CD4-positive, CD25-positive, alpha-beta regulatory T cell (primary cell): Measurements from ENCODE around the gene DLX1. TPM values are rescaled to one million over a fixed set of nuclear protein-coding genes. Genes with fewer than 3 reads are reported as not detected.

Source experiments
- ATAC-seq, 2 donors: fragments of 150-1000 bp; cut with Tn5 transposase; one replicate each; pipeline ENCODE4 v1.10.0; 2021; ENCODE audit warnings: low read depth in 2 of 2, moderate number of reproducible peaks in 2 of 2, moderate library complexity in 1 of 2
- DNase-seq, 3 donors: peaks; one replicate each; pipeline versions ENCODE4 v3.0.0 to v3.0.0-alpha.2; 2012 to 2022; ENCODE audit warnings: mixed read lengths in 1 of 3
- H3K27ac ChIP-seq: one replicate; pipeline ENCODE4 v1.7.0; 2013; ENCODE audit warnings: mild to moderate bottlenecking, low read length; ENCODE audit not compliant: insufficient read depth, poor library complexity, severe bottlenecking
- H3K27me3 ChIP-seq: one replicate; pipeline ENCODE4 v1.7.0; 2013; ENCODE audit warnings: low read length; ENCODE audit not compliant: control insufficient read depth, insufficient read depth
- H3K36me3 ChIP-seq: one replicate; pipeline ENCODE4 v1.7.0; 2013; ENCODE audit warnings: mild to moderate bottlenecking, low read length, moderate library complexity; ENCODE audit not compliant: control insufficient read depth, insufficient read depth
- H3K4me1 ChIP-seq: 2 replicates; pipeline ENCODE4 v1.7.0; 2013; ENCODE audit warnings: mild to moderate bottlenecking, low read length; ENCODE audit not compliant: insufficient read depth, control insufficient read depth, poor library complexity, severe bottlenecking
- H3K4me3 ChIP-seq: one replicate; pipeline ENCODE4 v1.7.0; 2013; ENCODE audit warnings: low read depth, mild to moderate bottlenecking, low read length, moderate library complexity
- H3K9me3 ChIP-seq, 2 experiments: 1 replicate in 1 of 2; 2 replicates in 1 of 2; pipeline ENCODE4 v1.7.0; 2013; ENCODE audit warnings: low read length in 2 of 2, mild to moderate bottlenecking in 1 of 2, moderate library complexity in 1 of 2; ENCODE audit not compliant: control insufficient read depth in 2 of 2
- H3K27ac Mint-ChIP-seq, 3 donors: one replicate each; pipeline ENCODE4 v1.8.0; 2020 to 2022; ENCODE audit warnings: mild to moderate bottlenecking in 3 of 3, mixed read lengths in 3 of 3, moderate library complexity in 2 of 3
- H3K27me3 Mint-ChIP-seq: one replicate; pipeline ENCODE4 v1.8.0; 2022; ENCODE audit warnings: mild to moderate bottlenecking, mixed read lengths
- H3K36me3 Mint-ChIP-seq: one replicate; pipeline ENCODE4 v1.8.0; 2020; ENCODE audit warnings: mixed read lengths
- H3K4me1 Mint-ChIP-seq, 4 donors: one replicate each; pipeline ENCODE4 v1.8.0; 2020 to 2022; ENCODE audit warnings: mixed read lengths in 4 of 4, mild to moderate bottlenecking in 1 of 4
- H3K4me3 Mint-ChIP-seq, 4 donors: one replicate each; pipeline ENCODE4 v1.8.0; 2020 to 2022; ENCODE audit warnings: mild to moderate bottlenecking in 4 of 4, mixed read lengths in 4 of 4, moderate library complexity in 3 of 4
- H3K9me3 Mint-ChIP-seq, 7 donors: one replicate each; pipeline ENCODE4 v1.8.0; 2020 to 2022; ENCODE audit warnings: mixed read lengths in 7 of 7, mild to moderate bottlenecking in 3 of 7, moderate library complexity in 2 of 7
- polyA plus RNA-seq, 4 donors: library from polyadenylated mRNA; unstranded; fragments of 300-500 nt; fragmentation: Illumina TruSeq; gene quantifications; one replicate each; pipeline ENCODE4 v1.2.3, GENCODE V29; 2021
- total RNA-seq: library from RNA; stranded (reverse); gene quantifications from one replicate; pipeline ENCODE4 v1.2.3, GENCODE V29; 2022

The DLX1 gene
- total and polyA plus RNA-seq, 5 donors from 2014 or later: not detected

DNA sequence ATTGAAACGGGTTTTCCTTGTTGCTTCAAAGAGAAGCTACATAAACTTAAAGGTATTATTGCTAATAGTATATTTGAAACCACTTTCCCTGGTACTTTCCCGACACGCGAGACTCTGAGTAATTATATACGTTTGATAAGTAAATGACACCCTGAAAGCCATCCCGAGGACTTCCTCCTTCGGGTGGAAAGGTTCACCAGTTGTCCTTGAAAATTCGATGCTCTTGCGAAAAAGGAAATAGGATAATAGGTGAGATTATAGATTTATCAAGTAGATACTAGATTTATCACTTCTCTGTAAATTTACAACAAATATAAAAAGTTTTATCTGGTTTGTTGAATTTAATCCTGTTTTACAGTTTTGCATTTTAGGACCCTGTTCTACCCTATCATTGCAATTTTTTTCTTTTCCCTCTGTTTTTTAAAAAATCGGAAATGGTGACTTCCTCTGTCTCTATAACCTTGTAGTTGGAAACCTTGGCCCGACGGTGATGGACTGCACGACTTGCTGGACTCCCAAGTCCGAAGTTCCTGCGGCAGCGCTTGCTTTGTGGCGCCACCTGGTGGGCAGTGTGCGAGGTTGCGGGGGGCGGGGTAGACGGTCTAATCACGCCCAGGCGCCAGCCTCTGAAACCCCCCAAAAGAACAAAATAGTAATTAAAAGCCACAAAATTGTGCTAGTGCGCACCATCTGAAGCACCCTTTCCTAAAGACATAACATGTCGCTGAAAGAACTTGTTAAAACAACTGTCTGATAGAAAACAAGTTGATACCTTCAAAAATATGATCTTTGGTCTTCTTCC, 18.4 kb downstream of the DLX1 start:
- no peaks in the 10 kb centered on the region for H3K36me3 ChIP-seq
- H3K27ac ChIP-seq: no peak overlapping the region
- H3K9me3 ChIP-seq: no peaks in the 10 kb centered on the region
- Mint-ChIP-seq H3K4me3 (peak overlapping the region; percentile 82 to 90 (median 88)), H3K9me3 (peaks cover 0 to 7% (median 2%) of the 10 kb centered on the region in 7 donors), H3K36me3 (peaks cover 6% of the 10 kb centered on the region), H3K27me3 (peaks cover 82% of the 10 kb centered on the region), H3K4me1 (peaks cover 19 to 72% (median 42%) of the 10 kb centered on the region in 4 donors), H3K27ac (peak overlapping the region in 2 of 3 donors; percentile 14 to 38)
- DNase-seq (peak; percentile 39 to 74 (median 55)), ATAC-seq (no peak)
- H3K4me3 ChIP-seq: peak overlapping the region; percentile 58
- H3K27me3 ChIP-seq: peaks cover 51% of the 10 kb centered on the region
- H3K4me1 ChIP-seq: peaks cover 71% of the 10 kb centered on the region

- H3K9me3 Mint-ChIP-seq: peaks cover 0 to 9% (median 2%) of the 10 kb centered on the region in 7 donors
- DNase-seq (no peak), ATAC-seq (no peak)
- peaks cover 89% of the 10 kb centered on the region for H3K27me3 Mint-ChIP-seq
- H3K4me1 Mint-ChIP-seq: peaks cover 18 to 67% (median 40%) of the 10 kb centered on the region in 4 donors
- Histone ChIP-seq H3K36me3 (no peaks in the 10 kb centered on the region), H3K4me1 (peaks cover 54% of the 10 kb centered on the region), H3K27ac (no peak overlapping the region), H3K27me3 (peaks cover 46% of the 10 kb centered on the region), H3K4me3 (no peak overlapping the region), H3K9me3 (no peaks in the 10 kb centered on the region)
- H3K36me3 Mint-ChIP-seq: peaks cover 6% of the 10 kb centered on the region
- H3K4me3 Mint-ChIP-seq: peak overlapping the region; percentile 26 to 80 (median 72)
- no peak overlapping the region for H3K27ac Mint-ChIP-seq
Measured at GRCh38 chr2:172105471-172106107, 20.3 kb downstream of the DLX1 start.

- Histone ChIP-seq H3K27me3 (peaks cover 40% of the 10 kb centered on the region), H3K4me1 (peaks cover 47% of the 10 kb centered on the region), H3K9me3 (no peaks in the 10 kb centered on the region), H3K36me3 (no peaks in the 10 kb centered on the region), H3K4me3 (peak overlapping the region; percentile 13), H3K27ac (no peak overlapping the region)
- Mint-ChIP-seq H3K27me3 (peaks cover 84% of the 10 kb centered on the region), H3K4me3 (peak overlapping the region; percentile 10 to 80 (median 51)), H3K27ac (no peak overlapping the region), H3K9me3 (peaks cover 0 to 9% (median 2%) of the 10 kb centered on the region in 7 donors), H3K36me3 (peaks cover 6% of the 10 kb centered on the region), H3K4me1 (peaks cover 18 to 61% (median 38%) of the 10 kb centered on the region in 4 donors)
- DNase-seq (peak in 2 of 3 donors; percentile 48 to 56), ATAC-seq (peak; percentile 32 to 42)
Measured at GRCh38 chr2:172106108-172106961, 21.0 kb downstream of the DLX1 start.

DNA sequence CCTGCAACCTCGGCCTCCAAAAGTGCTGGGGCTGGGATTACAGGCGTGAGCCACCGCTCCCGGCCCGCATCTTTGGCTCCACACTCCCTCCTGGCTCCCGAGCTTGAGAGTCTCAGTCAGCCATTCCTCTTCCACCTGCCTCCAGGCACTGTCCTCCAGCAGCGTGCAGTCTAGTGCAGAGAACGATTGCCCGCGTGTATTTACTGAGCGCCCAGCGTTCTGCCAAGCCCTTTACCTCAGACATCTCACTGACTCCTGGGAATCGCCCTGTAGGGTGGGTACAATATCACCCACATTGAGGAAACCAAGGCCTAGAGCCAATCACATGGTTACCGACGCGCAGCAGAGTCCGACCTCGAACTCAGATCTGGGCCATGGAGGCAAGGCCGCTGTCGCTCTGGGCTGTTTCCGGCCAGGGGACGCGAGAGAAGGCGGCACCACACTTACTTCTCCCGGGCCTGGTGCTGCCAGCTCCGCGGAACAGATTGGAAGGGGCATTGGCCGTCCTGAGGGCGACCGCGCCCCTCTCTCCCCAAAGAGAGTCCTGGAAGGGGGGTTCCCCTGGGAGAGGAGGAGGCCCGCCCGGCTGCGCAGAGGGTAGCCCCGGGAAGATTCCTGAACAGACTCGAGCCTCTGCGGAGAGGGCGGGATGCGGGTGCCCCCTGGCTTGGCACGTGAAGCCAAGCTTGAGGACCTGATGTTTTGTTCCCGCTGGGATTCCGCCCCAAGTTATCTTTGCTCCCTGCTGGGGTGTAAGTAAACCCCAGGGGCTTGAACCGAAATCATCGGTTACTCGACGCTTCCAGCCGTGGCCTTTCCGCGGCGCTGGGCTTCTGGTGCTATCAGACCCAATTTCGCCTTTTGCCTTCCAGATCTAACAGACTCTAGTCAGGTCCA, 22.6 kb downstream of the DLX1 start:
- no peaks in the 10 kb centered on the region for H3K36me3 ChIP-seq
- Mint-ChIP-seq H3K4me1 (peaks cover 16 to 47% (median 30%) of the 10 kb centered on the region in 4 donors), H3K27me3 (peaks cover 85% of the 10 kb centered on the region), H3K27ac (no peak overlapping the region), H3K9me3 (peaks cover 0 to 9% (median 2%) of the 10 kb centered on the region in 7 donors), H3K36me3 (peaks cover 6% of the 10 kb centered on the region), H3K4me3 (peak overlapping the region; percentile 12 to 74 (median 36))
- H3K9me3 ChIP-seq: no peaks in the 10 kb centered on the region
- peak in 1 of 3 donors; percentile 10 for DNase-seq
- H3K27ac ChIP-seq: no peak overlapping the region
- peaks cover 31% of the 10 kb centered on the region for H3K4me1 ChIP-seq
- no peak for ATAC-seq
- no peak overlapping the region for H3K4me3 ChIP-seq
- H3K27me3 ChIP-seq: peaks cover 40% of the 10 kb centered on the region

DNA sequence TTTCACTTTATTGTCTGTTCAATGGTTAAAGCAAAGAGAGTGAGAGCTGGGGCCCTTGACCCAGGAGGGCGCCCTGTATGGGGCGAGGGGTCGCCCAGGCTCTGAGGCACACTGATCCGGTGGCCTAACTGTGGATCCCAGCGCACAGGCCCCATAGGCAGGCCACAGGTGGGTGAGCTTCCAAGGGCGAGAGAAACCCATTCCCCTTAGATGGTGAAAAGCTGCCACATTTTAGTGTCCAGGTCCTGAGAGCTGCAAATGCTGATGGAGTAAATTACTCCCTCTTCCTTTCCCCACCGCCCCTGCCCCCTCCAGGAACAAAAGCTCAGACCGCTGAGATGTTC, 23.3 kb downstream of the DLX1 start:
- H3K4me3 Mint-ChIP-seq: peak overlapping the region; percentile 12 to 74 (median 26)
- ATAC-seq (no peak), DNase-seq (no peak)
- Histone ChIP-seq H3K27ac (no peak overlapping the region), H3K4me3 (no peak overlapping the region), H3K27me3 (peaks cover 36% of the 10 kb centered on the region), H3K36me3 (no peaks in the 10 kb centered on the region), H3K9me3 (no peaks in the 10 kb centered on the region), H3K4me1 (peaks cover 24% of the 10 kb centered on the region)
- peaks cover 85% of the 10 kb centered on the region for H3K27me3 Mint-ChIP-seq
- H3K4me1 Mint-ChIP-seq: peaks cover 10 to 41% (median 24%) of the 10 kb centered on the region in 4 donors
- H3K36me3 Mint-ChIP-seq: peaks cover 6% of the 10 kb centered on the region
- peaks cover 0 to 9% (median 2%) of the 10 kb centered on the region in 7 donors for H3K9me3 Mint-ChIP-seq
- H3K27ac Mint-ChIP-seq: no peak overlapping the region

- Histone ChIP-seq H3K4me3 (no peak overlapping the region), H3K36me3 (no peaks in the 10 kb centered on the region), H3K27me3 (peaks cover 30% of the 10 kb centered on the region), H3K27ac (no peak overlapping the region), H3K9me3 (no peaks in the 10 kb centered on the region), H3K4me1 (peaks cover 16% of the 10 kb centered on the region)
- DNase-seq (no peak), ATAC-seq (no peak)
- Mint-ChIP-seq H3K4me3 (no peak overlapping the region), H3K4me1 (peaks cover 5 to 33% (median 17%) of the 10 kb centered on the region in 4 donors), H3K27me3 (peaks cover 85% of the 10 kb centered on the region), H3K9me3 (peaks cover 0 to 9% (median 0%) of the 10 kb centered on the region in 7 donors), H3K27ac (no peak overlapping the region), H3K36me3 (no peaks in the 10 kb centered on the region)
Measured at GRCh38 chr2:172109256-172109987, 24.1 kb downstream of the DLX1 start.
